22Rv1 (cell line): ENCODE results near the gene CFAP46.

Experiments
- ZFX ChIP-seq: fragments of 450-650 bp; IDR thresholded peaks from 2 replicates; pipeline ENCODE4 v1.6.1; 2017; ENCODE audit warnings: antibody characterized with exemption, borderline replicate concordance
- TF ChIP-seq, protein P1 (sequence below): fragments of 450-650 bp; IDR thresholded peaks from 2 replicates; pipeline ENCODE4 v1.5.1; 2017; ENCODE audit warnings: mild to moderate bottlenecking

DNA sequence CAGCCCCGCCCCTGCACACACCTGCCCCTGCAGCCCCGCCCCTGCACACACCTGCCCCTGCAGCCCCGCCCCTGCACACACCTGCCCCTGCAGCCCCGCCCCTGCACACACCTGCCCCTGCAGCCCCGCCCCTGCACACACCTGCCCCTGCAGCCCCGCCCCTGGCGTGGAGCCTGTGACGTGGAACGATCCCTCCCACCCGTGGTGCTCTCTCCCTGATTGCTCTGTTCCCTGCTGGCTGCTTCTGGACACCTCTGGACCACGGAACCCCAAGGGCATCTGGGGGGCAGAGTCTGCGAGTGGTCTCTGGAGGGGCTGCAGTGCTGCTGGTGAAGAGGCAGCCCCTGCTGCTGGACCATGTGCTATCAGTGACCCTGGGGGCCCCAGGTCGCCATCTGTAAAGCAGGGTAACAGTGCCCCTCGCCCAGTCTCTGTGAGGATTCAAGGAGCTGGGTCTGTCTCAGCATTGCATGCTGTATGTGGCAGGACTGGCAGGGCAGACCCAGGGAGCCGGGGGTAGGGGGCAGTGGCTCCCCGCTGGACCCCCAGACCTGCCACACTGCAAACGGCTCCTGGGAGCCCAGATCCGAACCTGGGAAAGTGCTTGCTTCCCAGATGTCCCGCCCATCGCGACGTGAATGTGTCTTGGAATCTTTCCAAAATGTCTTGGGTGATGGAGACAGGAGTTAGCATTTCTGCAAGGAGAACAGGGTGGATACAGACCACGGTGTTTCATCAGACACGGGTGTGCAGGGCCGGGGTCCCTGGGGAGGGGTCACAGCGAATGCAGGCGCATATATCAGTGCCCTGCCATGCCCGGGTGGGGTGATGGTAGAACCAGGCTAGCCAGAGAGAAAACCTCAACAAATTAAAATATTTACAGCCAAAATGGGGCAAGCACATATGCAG, 128.6 kb downstream of the CFAP46 start:
- TF ChIP-seq, protein P1, sequence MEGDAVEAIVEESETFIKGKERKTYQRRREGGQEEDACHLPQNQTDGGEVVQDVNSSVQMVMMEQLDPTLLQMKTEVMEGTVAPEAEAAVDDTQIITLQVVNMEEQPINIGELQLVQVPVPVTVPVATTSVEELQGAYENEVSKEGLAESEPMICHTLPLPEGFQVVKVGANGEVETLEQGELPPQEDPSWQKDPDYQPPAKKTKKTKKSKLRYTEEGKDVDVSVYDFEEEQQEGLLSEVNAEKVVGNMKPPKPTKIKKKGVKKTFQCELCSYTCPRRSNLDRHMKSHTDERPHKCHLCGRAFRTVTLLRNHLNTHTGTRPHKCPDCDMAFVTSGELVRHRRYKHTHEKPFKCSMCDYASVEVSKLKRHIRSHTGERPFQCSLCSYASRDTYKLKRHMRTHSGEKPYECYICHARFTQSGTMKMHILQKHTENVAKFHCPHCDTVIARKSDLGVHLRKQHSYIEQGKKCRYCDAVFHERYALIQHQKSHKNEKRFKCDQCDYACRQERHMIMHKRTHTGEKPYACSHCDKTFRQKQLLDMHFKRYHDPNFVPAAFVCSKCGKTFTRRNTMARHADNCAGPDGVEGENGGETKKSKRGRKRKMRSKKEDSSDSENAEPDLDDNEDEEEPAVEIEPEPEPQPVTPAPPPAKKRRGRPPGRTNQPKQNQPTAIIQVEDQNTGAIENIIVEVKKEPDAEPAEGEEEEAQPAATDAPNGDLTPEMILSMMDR = no peak
- TF ChIP-seq ZFX = no peak
